Ovary (tissue), 9 donors: Measurements from ENCODE around the gene SVIL. TPM values are rescaled to one million over a fixed set of nuclear protein-coding genes. Genes with fewer than 3 reads are reported as not detected.
A peak's percentile ranks its signal among the peaks of the same experiment; 100 is the strongest.

Experiments
- DNase-seq, 5 donors: peaks; one replicate each; pipeline ENCODE4 v3.0.0-alpha.2; 2019 to 2020
- H3K27ac ChIP-seq, 2 donors: fragments of 200-600 bp; one replicate each; pipeline versions ENCODE4 v1.5.1 to v1.8.0; 2019 to 2022
- H3K27me3 ChIP-seq: fragments of 200-600 bp; one replicate; pipeline ENCODE4 v1.8.0; 2022
- H3K36me3 ChIP-seq: fragments of 200-600 bp; sonication (generic); one replicate; pipeline ENCODE4 v1.5.1; 2019
- H3K4me1 ChIP-seq: one replicate; pipeline ENCODE4 v1.8.1; 2013; ENCODE audit warnings: mild to moderate bottlenecking, moderate library complexity; ENCODE audit not compliant: insufficient read depth
- H3K4me3 ChIP-seq: fragments of 200-600 bp; sonication (generic); one replicate; pipeline ENCODE4 v1.5.1; 2017
- H3K9me3 ChIP-seq, 2 donors: fragments of 200-600 bp in 1 of 2; sonication (generic) in 1 of 2; one replicate each; pipeline versions ENCODE4 v1.5.1 to v1.8.1; 2013 to 2019; ENCODE audit warnings: mild to moderate bottlenecking in 1 of 2, moderate library complexity in 1 of 2
- CTCF ChIP-seq, 3 donors: fragments of 450-650 bp in 2 of 3; fragments of 200-600 bp in 1 of 3; IDR thresholded peaks; one replicate each; pipeline versions ENCODE4 v1.5.1 to v1.8.0; 2016 to 2022; ENCODE audit warnings: antibody characterized with exemption in 3 of 3, mild to moderate bottlenecking in 1 of 3
- EP300 ChIP-seq: sonication (generic); formaldehyde crosslinking; IDR thresholded peaks from one replicate; pipeline ENCODE4 v1.6.1; 2017; ENCODE audit warnings: antibody characterized with exemption
- POLR2A ChIP-seq: fragments of 450-650 bp; IDR thresholded peaks from one replicate; pipeline ENCODE4 v1.6.1; 2017; ENCODE audit warnings: antibody characterized with exemption, mild to moderate bottlenecking, moderate library complexity
- WGBS, 3 donors: extraction: QIAGEN DNeasy Blood & Tissue Kit in 1 of 3; methylation state at CpG; one replicate each; pipeline versions ENCODE4 v1.1.5 to v1.1.7; 2013 to 2017; 5-methylcytosine and 5-hydroxymethylcytosine counted together
- intact Hi-C, 4 donors: fragments of 100-400 bp; cut with DNase I; formaldehyde crosslinking; loops; one replicate each; pipeline versions ENCODE4 v1.11.0 to v1.15.1; 2022 to 2023
- polyA plus RNA-seq, 2 donors: library from polyadenylated mRNA; stranded (reverse); fragments of 200-250 nt in 1 of 2; fragments of 350-450 nt in 1 of 2; fragmentation: Illumina TruSeq in 1 of 2; extraction: RNeasy Lipid Tissue Mini Kit (QIAGEN cat#74804) in 1 of 2; gene quantifications; one replicate each; pipeline ENCODE4 v1.2.3, GENCODE V29; 2013 to 2014
- total RNA-seq, 7 donors: library from RNA; depleted of rRNA in 2 of 7; stranded (reverse); fragments of >200 nt in 2 of 7; fragmentation: NEBNext Ultra II Directional in 3 of 7; extraction: Animal tissue kit (Norgen Biotek cat#: 25700) in 3 of 7; gene quantifications; one replicate each; pipeline versions ENCODE4 v1.1.0 to v1.2.4, GENCODE V29; 2016 to 2023
- donor health status: DM: no; HTN: no; CAD: no; lungs with moderate emphysema.
- donor health status: DM: no; HTN: no; CAD: no.
- donor health status: Bipolar disorder and iron deficiency.
- donor health status: DM: yes; HTN: yes; CAD: no.
- donor health status: DM: no; HTN: no; CAD: no.
- donor health status: DM: yes; HTN: yes; CAD: no.

SVIL gene
- total and polyA plus RNA-seq, 9 donors = 49.9 to 225 (median 139) TPM

DNA sequence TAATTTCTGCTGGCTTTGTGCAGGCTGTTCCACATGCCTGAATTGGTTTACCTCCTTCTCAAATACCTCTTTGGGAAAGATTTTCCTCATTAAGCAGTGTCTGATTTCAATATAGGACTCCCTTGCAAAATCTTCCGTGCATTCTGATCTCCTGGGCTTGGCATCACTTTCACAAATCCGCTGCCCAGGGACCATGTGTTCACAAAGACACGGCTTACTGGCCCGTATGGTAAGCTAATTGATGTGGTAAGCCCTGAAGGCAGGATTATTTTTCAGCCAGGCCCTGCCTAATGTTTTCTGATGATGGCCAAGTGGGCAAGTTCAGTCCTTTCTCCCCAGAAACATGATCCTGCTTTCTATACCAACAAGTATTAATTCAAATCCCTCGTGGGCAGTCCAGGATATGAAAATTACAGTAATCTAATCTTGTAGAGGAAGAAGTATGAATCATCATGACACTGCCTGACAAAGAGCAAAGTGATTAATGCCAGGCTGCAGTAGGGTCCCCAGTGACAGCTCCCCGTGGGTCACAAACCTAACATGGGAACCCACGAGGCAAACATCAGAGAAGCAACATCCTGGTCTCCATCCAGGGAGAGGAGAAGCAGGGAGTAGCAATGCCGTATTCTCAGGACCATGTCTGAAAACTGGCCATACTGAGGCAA, 11.6 kb upstream of the SVIL start:
- intact Hi-C loops = loop anchor here in 2 of 4 donors (10.0 kb wide), 1 partner anchor 88 kb away; no protein-coding TSS in a partner anchor
- TF ChIP-seq CTCF (IDR thresholded peaks at IDR 0.05) (no peak), POLR2A (no peak), EP300 (no peak)
- no peaks in the 10 kb centered on the region for H3K9me3 ChIP-seq
- DNase-seq = peak in 1 of 5 donors; percentile 54
- peak overlapping the region; percentile 9 to 75 for H3K27ac ChIP-seq
- H3K36me3 ChIP-seq = no peaks in the 10 kb centered on the region
- peaks cover 43% of the 10 kb centered on the region for H3K4me1 ChIP-seq
- 7 to 14% (median 9%) methylated on average over 8 of the region's 8 CpGs for WGBS, 3 donors
- no peak overlapping the region for H3K4me3 ChIP-seq
- no peaks in the 10 kb centered on the region for H3K27me3 ChIP-seq

DNA sequence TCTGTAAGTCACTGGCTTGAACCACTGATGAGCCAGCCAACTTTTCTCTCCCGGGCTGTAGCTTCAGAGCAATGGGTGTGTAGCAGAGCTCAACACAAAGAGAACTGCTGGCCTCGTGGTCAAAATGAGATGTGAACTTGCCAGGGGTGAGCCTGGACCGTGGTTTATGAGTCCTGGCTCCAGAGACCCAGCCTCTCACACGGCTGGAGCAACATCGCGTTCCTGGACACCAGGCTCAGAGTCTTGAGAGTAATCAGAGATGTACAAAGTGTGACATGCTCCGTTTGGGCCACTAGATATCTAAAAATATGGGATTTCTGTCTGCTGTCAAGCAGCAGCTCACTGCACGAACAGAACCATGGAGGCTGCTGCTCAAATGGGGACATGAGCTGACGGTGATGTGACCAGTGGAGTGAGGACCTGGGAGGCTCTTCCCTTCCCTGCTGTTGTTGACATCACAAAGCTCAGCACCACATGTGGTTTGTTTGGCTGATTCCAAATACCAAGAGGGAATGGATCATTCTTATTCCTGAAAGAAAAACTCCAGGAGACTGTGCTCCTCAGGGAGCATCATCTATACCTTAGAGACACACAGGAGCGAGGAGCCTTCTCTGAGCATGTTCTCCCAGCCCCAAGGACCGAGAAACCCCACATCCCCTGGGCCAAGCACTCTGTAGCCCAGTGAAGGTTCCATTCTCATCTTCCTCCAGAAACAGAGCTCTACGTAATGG, 9.2 kb upstream of the SVIL start:
- no peak for DNase-seq
- intact Hi-C loops = loop anchor here in 2 of 4 donors (10.0 kb wide), 1 partner anchor 91 kb away; no protein-coding TSS in a partner anchor
- 42 to 60% (median 55%) methylated on average over 12 of the region's 12 CpGs for WGBS, 3 donors
- no peaks in the 10 kb centered on the region for H3K36me3 ChIP-seq
- H3K9me3 ChIP-seq = no peaks in the 10 kb centered on the region
- H3K4me3 ChIP-seq = no peak overlapping the region
- no peak for TF ChIP-seq CTCF (IDR thresholded peaks at IDR 0.05)
- no peak for TF ChIP-seq EP300
- no peak for TF ChIP-seq POLR2A
- H3K27ac ChIP-seq = peak overlapping the region; percentile 64 to 74
- H3K4me1 ChIP-seq = peaks cover 38% of the 10 kb centered on the region
- H3K27me3 ChIP-seq = no peaks in the 10 kb centered on the region

DNA sequence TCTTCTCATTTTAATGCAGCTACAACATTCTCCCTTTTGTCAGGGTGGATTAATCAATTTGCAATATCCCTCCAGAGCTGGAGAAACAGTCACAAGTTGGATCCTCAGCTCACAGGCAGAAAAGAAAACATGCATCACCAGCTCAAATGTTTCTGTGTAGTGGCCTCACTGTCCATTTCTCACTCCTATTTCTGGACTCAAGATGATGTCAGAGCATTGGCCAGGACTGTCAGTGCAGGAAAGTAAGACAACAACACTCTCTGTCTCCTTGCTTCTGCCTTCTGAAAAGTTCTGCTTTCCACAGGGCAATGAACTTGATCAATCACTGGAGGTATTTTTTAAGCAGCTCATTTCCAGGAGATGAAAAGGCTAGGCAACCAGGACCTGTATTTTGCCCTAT, 8.2 kb upstream of the SVIL start:
- H3K4me3 ChIP-seq = no peak overlapping the region
- H3K4me1 ChIP-seq = peaks cover 30% of the 10 kb centered on the region
- no peaks in the 10 kb centered on the region for H3K27me3 ChIP-seq
- peak in 2 of 5 donors; percentile 46 to 65 for DNase-seq
- TF ChIP-seq POLR2A (no peak), EP300 (no peak), CTCF (IDR thresholded peaks at IDR 0.05) (no peak)
- no peaks in the 10 kb centered on the region for H3K9me3 ChIP-seq
- intact Hi-C loops = loop anchor here in 2 of 4 donors (10.0 kb wide), 1 partner anchor 92 kb away; no protein-coding TSS in a partner anchor
- H3K36me3 ChIP-seq = no peaks in the 10 kb centered on the region
- H3K27ac ChIP-seq = peak overlapping the region; percentile 69 to 74

GRCh38 chr10:29637537-29637936, 2.8 kb upstream of the SVIL start:
- H3K27ac ChIP-seq = no peak overlapping the region
- H3K27me3 ChIP-seq = no peaks in the 10 kb centered on the region
- DNase-seq = no peak
- 95 to 97% (median 95%) methylated on average over 3 of the region's 3 CpGs for WGBS, 3 donors
- no peak for TF ChIP-seq EP300
- TF ChIP-seq POLR2A = no peak
- no peak for TF ChIP-seq CTCF (IDR thresholded peaks at IDR 0.05)
- no peaks in the 10 kb centered on the region for H3K36me3 ChIP-seq
- no peak overlapping the region for H3K4me3 ChIP-seq
- intact Hi-C loops = no loop called here
- H3K9me3 ChIP-seq = no peaks in the 10 kb centered on the region
- peaks cover 16% of the 10 kb centered on the region for H3K4me1 ChIP-seq
